Activated CD8-positive, alpha-beta T cell treated with anti-CD3 and anti-CD28 coated beads for 36 hours (primary cell): Measurements from ENCODE around the gene ARPC5L. TPM values are rescaled to one million over a fixed set of nuclear protein-coding genes. Genes with fewer than 3 reads are reported as not detected.

ENCODE experiments used
- ATAC-seq: fragments of 200-7000 bp; cut with Tn5 transposase; one replicate; pipeline ENCODE4 v1.10.0; 2021; ENCODE audit warnings: mild to moderate bottlenecking, moderate library complexity
- CTCF ChIA-PET: fragments of 350-600 bp; sonication (Branson Sonifier 250); formaldehyde crosslinking; loops from one replicate; lab custom pipeline; 2021; ENCODE audit warnings: antibody characterized with exemption; lab: Charles Lee
- POLR2A ChIA-PET: fragments of 350-600 bp; sonication (Branson Sonifier 250); formaldehyde crosslinking; loops from one replicate; lab custom pipeline; 2021; ENCODE audit warnings: antibody characterized with exemption; lab: Charles Lee
- DNase-seq: peaks from one replicate; pipeline ENCODE4 v3.0.0-alpha.2; 2020
- H3K27ac Mint-ChIP-seq: one replicate; pipeline ENCODE4 v1.8.0; 2021; ENCODE audit warnings: mild to moderate bottlenecking, mixed read lengths
- H3K27me3 Mint-ChIP-seq: one replicate; pipeline ENCODE4 v1.8.0; 2021; ENCODE audit warnings: mixed read lengths
- H3K36me3 Mint-ChIP-seq: one replicate; pipeline ENCODE4 v1.8.0; 2021; ENCODE audit warnings: low read depth, mixed read lengths
- H3K4me1 Mint-ChIP-seq: one replicate; pipeline ENCODE4 v1.8.0; 2021; ENCODE audit warnings: low read depth, mixed read lengths
- H3K4me3 Mint-ChIP-seq: one replicate; pipeline ENCODE4 v1.8.0; 2021; ENCODE audit warnings: mild to moderate bottlenecking, moderate library complexity, mixed read lengths
- H3K9me3 Mint-ChIP-seq: one replicate; pipeline ENCODE4 v1.8.0; 2021; ENCODE audit warnings: mixed read lengths
- CTCF ChIP-seq: fragments of 200-600 bp; IDR thresholded peaks from one replicate; pipeline ENCODE4 v1.8.0; 2022; ENCODE audit warnings: antibody characterized with exemption, mild to moderate bottlenecking
- intact Hi-C: fragments of 100-400 bp; cut with micrococcal nuclease; formaldehyde crosslinking; loops from one replicate; pipeline ENCODE4 v1.10.0; 2022
- total RNA-seq, 2 experiments: library from RNA; stranded (reverse); gene quantifications; one replicate each; pipeline ENCODE4 v1.2.3, GENCODE V29; 2021

The ARPC5L gene
- total RNA-seq, 2 experiments from 2014 or later, result 72.7 to 73.9 TPM

GRCh38 chr9:124814164-124814535 lies 47.8 kb upstream of the ARPC5L start:
- CTCF ChIA-PET, result interaction anchor here (1.3 to 1.7 kb wide), 2 partner anchors 37 to 39 kb away, joined by 3 to 4 read pairs; partner anchors contain the start of genes OLFML2A and WDR38
- intact Hi-C loops, result no loop called here
- Mint-ChIP-seq H3K27ac (no peak overlapping the region), H3K36me3 (no peaks in the 10 kb centered on the region), H3K9me3 (no peaks in the 10 kb centered on the region), H3K4me3 (no peak overlapping the region), H3K27me3 (peaks cover 6% of the 10 kb centered on the region), H3K4me1 (peaks cover 7% of the 10 kb centered on the region)
- ATAC-seq (no peak), DNase-seq (no peak)
- no peak for TF ChIP-seq CTCF
- POLR2A ChIA-PET, result no interaction called here

- no peak for ATAC-seq
- no peaks in the 10 kb centered on the region for H3K36me3 Mint-ChIP-seq
- peaks cover 6% of the 10 kb centered on the region for H3K27me3 Mint-ChIP-seq
- no peak for DNase-seq
- H3K9me3 Mint-ChIP-seq, result no peaks in the 10 kb centered on the region
- intact Hi-C loops, result no loop called here
- ChIA-PET CTCF (interaction anchor here (1.7 kb wide), 1 partner anchor 38 kb away, joined by 4 read pairs; the partner anchor contains the start of gene WDR38), POLR2A (no interaction called here)
- peaks cover 7% of the 10 kb centered on the region for H3K4me1 Mint-ChIP-seq
- no peak overlapping the region for H3K4me3 Mint-ChIP-seq
- no peak overlapping the region for H3K27ac Mint-ChIP-seq
- no peak for TF ChIP-seq CTCF
These were observed 46.3 kb upstream of the ARPC5L start for GRCh38 chr9:124815601-124816000.

GRCh38 chr9:124818431-124819281 lies 43.3 kb upstream of the ARPC5L start:
- peak overlapping the region; percentile 48 for H3K27ac Mint-ChIP-seq
- H3K9me3 Mint-ChIP-seq, result no peaks in the 10 kb centered on the region
- ATAC-seq, result peak; percentile 98
- H3K4me1 Mint-ChIP-seq, result peaks cover 7% of the 10 kb centered on the region
- DNase-seq, result peak; percentile 78
- no peak for TF ChIP-seq CTCF
- no peaks in the 10 kb centered on the region for H3K36me3 Mint-ChIP-seq
- H3K27me3 Mint-ChIP-seq, result peaks cover 7% of the 10 kb centered on the region
- intact Hi-C loops, result no loop called here
- ChIA-PET CTCF (no interaction called here), POLR2A (interaction anchor here (0.7 kb wide), 1 partner anchor 41 kb away, joined by 3 read pairs; no protein-coding TSS in a partner anchor)
- H3K4me3 Mint-ChIP-seq, result no peak overlapping the region

- no peak overlapping the region for H3K27ac Mint-ChIP-seq
- ATAC-seq (no peak), DNase-seq (no peak)
- ChIA-PET CTCF (no interaction called here), POLR2A (no interaction called here)
- H3K4me3 Mint-ChIP-seq, result no peak overlapping the region
- H3K4me1 Mint-ChIP-seq, result peaks cover 7% of the 10 kb centered on the region
- peaks cover 7% of the 10 kb centered on the region for H3K27me3 Mint-ChIP-seq
- no peaks in the 10 kb centered on the region for H3K36me3 Mint-ChIP-seq
- no peaks in the 10 kb centered on the region for H3K9me3 Mint-ChIP-seq
- intact Hi-C loops, result no loop called here
- no peak for TF ChIP-seq CTCF
These were observed 41.0 kb upstream of the ARPC5L start for GRCh38 chr9:124820698-124821623.
